H1 (cell line): ENCODE measurements around the gene PHKG2. TPM values are rescaled to one million over a fixed set of nuclear protein-coding genes. Genes with fewer than 3 reads are reported as not detected.

Experiments used
- CTCF ChIA-PET: fragments of 300-600 bp; sonication (Branson Sonifier 250); formaldehyde crosslinking; loops from one replicate; lab custom pipeline; 2021; ENCODE audit not compliant: partially characterized antibody; lab: Charles Lee
- POLR2A ChIA-PET: fragments of 300-600 bp; sonication (Branson Sonifier 250); formaldehyde crosslinking; loops from one replicate; lab custom pipeline; 2021; ENCODE audit warnings: inconsistent platforms; ENCODE audit not compliant: partially characterized antibody; lab: Charles Lee
- DNase-seq, 2 experiments: peaks; one replicate each; pipeline versions ENCODE4 v3.0.0 to v3.0.0-alpha.2; 2010 to 2022; ENCODE audit warnings: low spot score in 2 of 2, low read depth in 1 of 2, mixed read lengths in 1 of 2
- FAIRE-seq: peaks from 2 replicates; lab custom pipeline; 2011; peaks lifted over from hg19 to GRCh38; lab: Jason Lieb, UNC
- H2AFZ ChIP-seq: 2 replicates; pipeline ENCODE4 v1.8.1; 2012; ENCODE audit warnings: low read length, inconsistent platforms
- H2AK5ac ChIP-seq: 2 replicates; pipeline ENCODE4 v1.6.1; 2013; ENCODE audit warnings: low read depth, low read length
- H2BK120ac ChIP-seq: replicated peaks from 2 replicates; pipeline ENCODE3; 2013; ENCODE audit warnings: low read depth, low read length, inconsistent platforms
- H2BK12ac ChIP-seq: 2 replicates; pipeline ENCODE4 v1.6.1; 2013; ENCODE audit warnings: low read depth, low read length
- H2BK15ac ChIP-seq: 2 replicates; pipeline ENCODE4 v1.6.1; 2013; ENCODE audit warnings: low read length
- H2BK20ac ChIP-seq: 2 replicates; pipeline ENCODE4 v1.6.1; 2013; ENCODE audit warnings: low read length
- H2BK5ac ChIP-seq: 2 replicates; pipeline ENCODE4 v1.6.1; 2013; ENCODE audit warnings: low read depth, low read length
- H3K14ac ChIP-seq: 2 replicates; pipeline ENCODE4 v1.6.1; 2013; ENCODE audit warnings: inconsistent platforms; ENCODE audit not compliant: insufficient read length
- H3K18ac ChIP-seq: 2 replicates; pipeline ENCODE4 v1.6.1; 2013; ENCODE audit warnings: low read length; ENCODE audit errors: extremely low read depth
- H3K23ac ChIP-seq: 2 replicates; pipeline ENCODE4 v1.6.1; 2013; ENCODE audit warnings: inconsistent platforms; ENCODE audit not compliant: insufficient read length
- H3K23me2 ChIP-seq: 2 replicates; pipeline ENCODE4 v1.6.1; 2013; ENCODE audit warnings: low read depth, low read length
- H3K27ac ChIP-seq: 2 replicates; pipeline ENCODE4 v1.6.1; 2011; ENCODE audit warnings: low read depth, low read length, inconsistent platforms
- H3K27me3 ChIP-seq, 4 experiments: replicated peaks in 1 of 4; 1 replicate in 1 of 4; 2 replicates in 3 of 4; pipeline versions ENCODE4 v1.6.1 to v1.8.1; 2011 to 2013; ENCODE audit warnings: low read length in 3 of 4, mild to moderate bottlenecking in 3 of 4, inconsistent platforms in 2 of 4, mixed read lengths in 2 of 4, moderate library complexity in 1 of 4; ENCODE audit not compliant: control insufficient read depth in 3 of 4, insufficient read depth in 3 of 4; ENCODE audit errors: extremely low read depth in 1 of 4
- H3K36me3 ChIP-seq, 4 experiments: 2 replicates each; pipeline versions ENCODE4 v1.6.1 to v1.8.1; 2011 to 2013; ENCODE audit warnings: mild to moderate bottlenecking in 4 of 4, low read length in 3 of 4, moderate library complexity in 2 of 4, control low read depth in 1 of 4, inconsistent platforms in 1 of 4; ENCODE audit not compliant: insufficient read depth in 4 of 4, control insufficient read depth in 2 of 4
- H3K4ac ChIP-seq: replicated peaks from 2 replicates; pipeline ENCODE3; 2013; ENCODE audit warnings: low read length, low read depth, mixed read lengths, inconsistent platforms; ENCODE audit not compliant: insufficient read length
- H3K4me1 ChIP-seq, 4 experiments: replicated peaks in 1 of 4; 1 replicate in 1 of 4; 2 replicates in 3 of 4; pipeline versions ENCODE4 v1.6.1 to v1.8.1; 2011 to 2013; ENCODE audit warnings: low read length in 3 of 4, inconsistent platforms in 2 of 4, mixed read lengths in 1 of 4; ENCODE audit not compliant: insufficient read depth in 4 of 4, control insufficient read depth in 3 of 4
- H3K4me2 ChIP-seq, 2 experiments: 2 replicates each; pipeline versions ENCODE4 v1.6.1 to v1.8.1; 2011 to 2013; ENCODE audit warnings: low read depth in 2 of 2, low read length in 2 of 2, control low read depth in 1 of 2, inconsistent platforms in 1 of 2, mild to moderate bottlenecking in 1 of 2; ENCODE audit not compliant: insufficient read depth in 1 of 2
- H3K4me3 ChIP-seq, 4 experiments: fragments of 200-600, 300-600 bp in 1 of 4; sonication (generic), shearing (Covaris generic), sonication (Bioruptor Twin) in 1 of 4; 2 replicates each; pipeline versions ENCODE4 v1.5.1 to v1.8.1; 2011 to 2016; ENCODE audit warnings: low read length in 4 of 4, low read depth in 3 of 4, control low read depth in 2 of 4, inconsistent platforms in 2 of 4, mild to moderate bottlenecking in 2 of 4, mixed read lengths in 1 of 4, moderate library complexity in 1 of 4; ENCODE audit not compliant: insufficient read depth in 2 of 4; ENCODE audit errors: extremely low read depth in 1 of 4
- H3K56ac ChIP-seq: replicated peaks from 2 replicates; pipeline ENCODE3; 2013; ENCODE audit warnings: low read depth, mild to moderate bottlenecking, mixed read lengths, low read length, inconsistent platforms; ENCODE audit not compliant: insufficient read length
- H3K79me1 ChIP-seq: 2 replicates; pipeline ENCODE4 v1.6.1; 2013; ENCODE audit warnings: low read depth, low read length, control low read depth
- H3K79me2 ChIP-seq, 2 experiments: 2 replicates each; pipeline versions ENCODE4 v1.6.1 to v1.8.1; 2012 to 2013; ENCODE audit warnings: low read length in 2 of 2, mild to moderate bottlenecking in 2 of 2, inconsistent platforms in 1 of 2; ENCODE audit not compliant: insufficient read depth in 2 of 2, control insufficient read depth in 1 of 2
- H3K9ac ChIP-seq, 4 experiments: replicated peaks in 1 of 4; 1 replicate in 1 of 4; 2 replicates in 3 of 4; pipeline versions ENCODE4 v1.6.1 to v1.8.1; 2011 to 2013; ENCODE audit warnings: low read depth in 3 of 4, low read length in 3 of 4, control low read depth in 2 of 4, mild to moderate bottlenecking in 2 of 4, moderate library complexity in 2 of 4, inconsistent platforms in 1 of 4; ENCODE audit errors: extremely low read depth in 1 of 4
- H3K9me3 ChIP-seq, 2 experiments: 2 replicates each; pipeline versions ENCODE4 v1.6.1 to v1.8.1; 2012 to 2013; ENCODE audit warnings: mild to moderate bottlenecking in 2 of 2, moderate library complexity in 2 of 2, control low read depth in 1 of 2, inconsistent platforms in 1 of 2, low read depth in 1 of 2, low read length in 1 of 2, mixed read lengths in 1 of 2; ENCODE audit not compliant: insufficient read depth in 2 of 2
- H4K20me1 ChIP-seq, 2 experiments: replicated peaks in 1 of 2; 2 replicates each; pipeline versions ENCODE3 to v1.8.1; 2011 to 2013; ENCODE audit warnings: inconsistent platforms in 2 of 2, low read length in 2 of 2, mild to moderate bottlenecking in 1 of 2; ENCODE audit not compliant: insufficient read depth in 2 of 2, control insufficient read depth in 1 of 2
- H4K5ac ChIP-seq: 2 replicates; pipeline ENCODE4 v1.6.1; 2013; ENCODE audit warnings: low read length, low read depth, mixed read lengths, inconsistent platforms; ENCODE audit not compliant: insufficient read length
- H4K8ac ChIP-seq: 2 replicates; pipeline ENCODE4 v1.8.0; 2013; ENCODE audit warnings: mild to moderate bottlenecking, moderate library complexity, low read length, inconsistent platforms; ENCODE audit not compliant: insufficient read depth; ENCODE audit errors: extremely low read depth
- H4K91ac ChIP-seq: replicated peaks from 2 replicates; pipeline ENCODE3; 2013; ENCODE audit warnings: low read length, mixed read lengths, inconsistent platforms; ENCODE audit not compliant: insufficient read length
- POLR2AphosphoS5 ChIP-seq: IDR thresholded peaks from 2 replicates; pipeline ENCODE4 v1.6.1; 2011; ENCODE audit warnings: low read depth, low read length
- whole genome bisulfite sequencing, 2 experiments: shearing (Covaris generic) in 1 of 2; methylation state at CpG; one replicate each; pipeline versions ENCODE4 v1.1.6 to v1.1.7; 2013 to 2015; ENCODE audit warnings: low lambda C conversion rate in 2 of 2, mixed read lengths in 2 of 2, inconsistent platforms in 1 of 2, low coverage in 1 of 2, missing lambda C conversion rate in 1 of 2; ENCODE audit not compliant: insufficient replicate concordance in 2 of 2, insufficient coverage in 1 of 2, insufficient read length in 1 of 2; ENCODE audit errors: extremely low coverage in 1 of 2, missing lambda C conversion rate in 1 of 2; 5-methylcytosine and 5-hydroxymethylcytosine counted together
- polyA plus RNA-seq, 7 experiments: library from polyadenylated mRNA; depleted of rRNA in 3 of 7; stranded (reverse) in 5 of 7; unstranded in 2 of 7; fragments of >200 nt in 5 of 7; fragments of 200-250 nt in 2 of 7; gene quantifications; 1 replicate in 5 of 7; 2 replicates in 1 of 7; 4 replicates in 1 of 7; pipeline versions ENCODE4 v1.2.1 to v1.2.3, GENCODE V29; 2011 to 2013; ENCODE audit warnings: missing spikeins in 2 of 7, mixed read lengths in 2 of 7
- total RNA-seq: library from RNA; stranded (reverse); fragmentation: NEBNext Ultra II Directional; extraction: Animal tissue kit (Norgen Biotek cat#: 25700); gene quantifications from 2 replicates; pipeline ENCODE4 v1.2.1, GENCODE V29; 2021

Gene PHKG2
- total and polyA plus RNA-seq, 2 of the 8 experiments (the other 6 are each of a cell fraction or from before 2014, with no cell fraction given): 36.0 to 53.4 TPM

DNA sequence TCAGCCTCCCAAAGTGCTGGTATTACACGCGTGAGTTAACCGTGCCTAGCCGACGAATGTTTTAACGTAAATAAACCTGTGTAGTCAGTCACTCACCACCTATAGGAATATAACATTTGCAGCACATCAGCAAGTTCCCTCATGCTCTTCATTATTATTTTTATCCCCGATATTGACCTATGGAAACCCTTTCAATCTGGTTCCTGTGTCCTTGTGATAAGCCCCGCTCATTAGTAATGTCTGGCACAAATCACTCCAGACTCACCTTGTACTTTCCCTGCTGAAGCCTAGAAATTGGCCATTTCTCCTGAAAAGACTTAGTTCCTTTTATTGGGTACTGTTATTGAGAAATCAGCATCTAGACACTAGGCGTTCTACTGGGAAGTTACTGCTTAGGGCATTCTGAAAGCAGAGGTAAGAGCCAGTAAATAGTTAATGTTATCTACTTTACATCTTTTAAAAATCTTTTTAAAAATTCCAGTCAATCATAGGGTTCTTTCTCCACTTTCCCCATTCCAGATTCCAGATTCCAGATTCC, 1.5 kb upstream of the PHKG2 start:
- DNase-seq (no peak), FAIRE-seq (no peak)
- no peak overlapping the region for H2BK12ac ChIP-seq
- H2AK5ac ChIP-seq: no peak overlapping the region
- no peak overlapping the region for H2BK20ac ChIP-seq
- H3K23ac ChIP-seq: no peak overlapping the region
- no peak overlapping the region for H3K14ac ChIP-seq
- no peak overlapping the region for H3K27ac ChIP-seq
- H3K27me3 ChIP-seq: no peaks in the 10 kb centered on the region
- no peak overlapping the region for H2BK5ac ChIP-seq
- TF ChIP-seq POLR2AphosphoS5: no peak
- H3K4me1 ChIP-seq: peaks cover 0 to 4% (median 0%) of the 10 kb centered on the region in 4 experiments; a peak in 2 of 7 replicates
- H4K5ac ChIP-seq: no peak overlapping the region
- H3K4ac ChIP-seq: no peak overlapping the region
- H2AFZ ChIP-seq: no peak overlapping the region
- peaks cover 0 to 15% of the 10 kb centered on the region in 2 experiments; a peak in 2 of 4 replicates for H3K79me2 ChIP-seq
- H3K23me2 ChIP-seq: peaks cover 7% of the 10 kb centered on the region; the same call in 1 of the 2 replicates
- ChIA-PET POLR2A (interaction anchor here (1.5 to 7.1 kb wide), 8 partner anchors 9 to 59 kb away, joined by 4 to 92 read pairs (median 10); partner anchors contain the start of genes CFAP119 and RNF40), CTCF (interaction anchor here (1.6 kb wide), 1 partner anchor 14 kb away, joined by 6 read pairs; no protein-coding TSS in a partner anchor)
- H4K20me1 ChIP-seq: peaks cover 3% of the 10 kb centered on the region in 2 experiments
- H3K18ac ChIP-seq: no peak overlapping the region
- H2BK120ac ChIP-seq: no peak overlapping the region
- H3K9me3 ChIP-seq: no peaks in the 10 kb centered on the region
- no peak overlapping the region for H3K4me3 ChIP-seq
- WGBS, 2 experiments: 92% methylated on average over 9 of the region's 9 CpGs; no CpG with 5 or more reads in 1 of the 2 experiments
- H3K4me2 ChIP-seq: no peak overlapping the region; a peak in 1 of 4 replicates
- H3K79me1 ChIP-seq: peaks cover 8% of the 10 kb centered on the region; the same call in 1 of the 2 replicates
- H3K9ac ChIP-seq: no peak overlapping the region
- no peak overlapping the region for H4K8ac ChIP-seq
- no peak overlapping the region for H3K56ac ChIP-seq
- H3K36me3 ChIP-seq: peaks cover 6 to 21% (median 11%) of the 10 kb centered on the region in 4 experiments; a peak in 7 of 8 replicates
- no peak overlapping the region for H4K91ac ChIP-seq
- no peak overlapping the region for H2BK15ac ChIP-seq
